HTERT RPE-1 (cell line): Measurements from ENCODE around the gene ABHD13.
"Not testable (repeated sequence)": the region's sequence is repeated elsewhere in the genome, so short reads cannot be mapped to it uniquely, and the experiment has no call there.

Source experiments
- in situ Hi-C: fragments of 300-500 bp; cut with MboI; formaldehyde crosslinking; loops from 4 replicates; pipeline ENCODE4 v1.14.3; 2020; ENCODE audit warnings: low sequenced_read_pairs

The ABHD13 gene

GRCh38 chr13:108218044-108218974 lies at the start of gene ABHD13:
Gene ABHD13, plus strand, starts transcription at chr13:108218392. Its CDS starts 10,827 bp downstream, at chr13:108229219.
- in situ Hi-C loops, result no loop called here

- in situ Hi-C loops, result no loop called here
Measured at GRCh38 chr13:108168929-108169328, 49.3 kb upstream of the ABHD13 start.

- in situ Hi-C loops, result no loop called here
Measured at GRCh38 chr13:108176685-108177274, 41.4 kb upstream of the ABHD13 start.

GRCh38 chr13:108178078-108178477 lies 40.1 kb upstream of the ABHD13 start:
- in situ Hi-C loops, result no loop called here

GRCh38 chr13:108182652-108183051 lies 35.5 kb upstream of the ABHD13 start:
- in situ Hi-C loops, result no loop called here

GRCh38 chr13:108185223-108185622 lies 33.0 kb upstream of the ABHD13 start:
- in situ Hi-C loops, result no loop called here

- in situ Hi-C loops, result no loop called here
Measured at GRCh38 chr13:108188260-108188659, 29.9 kb upstream of the ABHD13 start.

- in situ Hi-C loops, result no loop called here
Measured at GRCh38 chr13:108190897-108191296, 27.3 kb upstream of the ABHD13 start.

GRCh38 chr13:108193806-108194205 lies 24.4 kb upstream of the ABHD13 start:
- in situ Hi-C loops, result no loop called here

GRCh38 chr13:108194435-108194936 lies 23.7 kb upstream of the ABHD13 start:
- in situ Hi-C loops, result no loop called here

- in situ Hi-C loops, result no loop called here
Measured at GRCh38 chr13:108195146-108195545, 23.0 kb upstream of the ABHD13 start.

GRCh38 chr13:108195861-108196260 lies 22.3 kb upstream of the ABHD13 start:
- in situ Hi-C loops, result no loop called here

- in situ Hi-C loops, result no loop called here
Measured at GRCh38 chr13:108200781-108201398, 17.3 kb upstream of the ABHD13 start.

- in situ Hi-C loops, result no loop called here
Measured at GRCh38 chr13:108210551-108210950, 7.6 kb upstream of the ABHD13 start.

GRCh38 chr13:108212886-108213285 lies 5.3 kb upstream of the ABHD13 start:
- in situ Hi-C loops, result no loop called here

- in situ Hi-C loops, result no loop called here
Measured at GRCh38 chr13:108213946-108214345, 4.2 kb upstream of the ABHD13 start.

GRCh38 chr13:108214441-108215271 lies 3.5 kb upstream of the ABHD13 start:
- in situ Hi-C loops, result no loop called here

GRCh38 chr13:108215436-108215835 lies 2.8 kb upstream of the ABHD13 start, which contains the start of gene LIG4:
Gene LIG4, minus strand, starts transcription at chr13:108215536. Its CDS starts 4,268 bp downstream, at chr13:108211268.
- in situ Hi-C loops, result no loop called here

- in situ Hi-C loops, result not testable (repeated sequence)
Measured at GRCh38 chr13:108217307-108218043, 717 bp upstream of the ABHD13 start.

GRCh38 chr13:108220041-108220440 lies 1.8 kb downstream of the ABHD13 start:
- in situ Hi-C loops, result no loop called here
